Measurements from ENCODE around the gene ERBB4. TPM values are rescaled to one million over a fixed set of nuclear protein-coding genes. Genes with fewer than 3 reads are reported as not detected.

ERBB4 gene
- total RNA-seq, 1 donor from 2014 or later: 8.3 TPM

DNA sequence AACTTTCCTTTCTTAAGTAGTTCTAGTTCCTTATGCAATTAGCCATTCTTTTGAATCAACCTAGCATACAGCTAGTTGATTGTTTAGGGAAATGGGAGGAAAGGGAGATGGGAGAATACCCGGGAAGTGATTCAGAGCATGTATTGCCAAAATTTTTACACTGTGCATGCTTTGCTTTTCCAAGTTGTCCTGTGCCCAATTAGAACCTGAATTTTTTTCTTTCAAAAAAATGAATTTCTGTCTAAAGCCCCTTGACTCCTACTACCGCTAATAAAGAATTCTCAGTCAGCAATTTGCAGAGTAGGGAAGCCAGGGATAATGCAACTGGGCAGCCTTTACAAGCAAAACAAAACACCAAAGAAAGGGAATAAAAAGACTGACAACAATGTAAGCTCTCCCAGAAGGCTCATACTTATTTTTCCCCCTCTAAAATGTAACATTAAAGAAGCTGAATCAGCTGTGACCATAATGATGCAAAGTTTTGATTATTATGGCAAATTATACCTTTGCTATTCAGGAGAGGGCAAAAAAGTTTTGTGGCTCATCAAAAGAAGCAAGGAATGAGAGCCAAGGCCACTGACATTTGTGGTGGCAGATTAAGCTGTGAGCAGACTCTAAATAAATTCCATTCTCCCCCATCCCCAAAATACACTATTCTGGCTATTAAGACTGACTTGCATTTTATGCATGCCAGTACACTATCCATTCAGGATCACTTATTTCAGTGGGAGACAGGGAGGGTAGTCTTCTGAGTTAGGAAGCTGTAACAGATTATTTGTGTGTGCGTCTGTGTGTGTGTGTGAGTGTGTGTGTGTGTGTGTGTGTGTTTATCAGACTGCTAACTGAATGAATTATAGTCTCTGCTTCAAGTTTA, 174.3 kb downstream of the ERBB4 start:
- H3K27ac ChIP-seq (replicated peaks): no peak overlapping the region
- no peak overlapping the region for H3K4me3 ChIP-seq
- no peaks in the 10 kb centered on the region for H3K9me3 ChIP-seq (replicated peaks)
- no peaks in the 10 kb centered on the region for H3K27me3 ChIP-seq (ENCODE audit: low read depth)
- H3K36me3 ChIP-seq: no peaks in the 10 kb centered on the region
- TF ChIP-seq, protein P1, sequence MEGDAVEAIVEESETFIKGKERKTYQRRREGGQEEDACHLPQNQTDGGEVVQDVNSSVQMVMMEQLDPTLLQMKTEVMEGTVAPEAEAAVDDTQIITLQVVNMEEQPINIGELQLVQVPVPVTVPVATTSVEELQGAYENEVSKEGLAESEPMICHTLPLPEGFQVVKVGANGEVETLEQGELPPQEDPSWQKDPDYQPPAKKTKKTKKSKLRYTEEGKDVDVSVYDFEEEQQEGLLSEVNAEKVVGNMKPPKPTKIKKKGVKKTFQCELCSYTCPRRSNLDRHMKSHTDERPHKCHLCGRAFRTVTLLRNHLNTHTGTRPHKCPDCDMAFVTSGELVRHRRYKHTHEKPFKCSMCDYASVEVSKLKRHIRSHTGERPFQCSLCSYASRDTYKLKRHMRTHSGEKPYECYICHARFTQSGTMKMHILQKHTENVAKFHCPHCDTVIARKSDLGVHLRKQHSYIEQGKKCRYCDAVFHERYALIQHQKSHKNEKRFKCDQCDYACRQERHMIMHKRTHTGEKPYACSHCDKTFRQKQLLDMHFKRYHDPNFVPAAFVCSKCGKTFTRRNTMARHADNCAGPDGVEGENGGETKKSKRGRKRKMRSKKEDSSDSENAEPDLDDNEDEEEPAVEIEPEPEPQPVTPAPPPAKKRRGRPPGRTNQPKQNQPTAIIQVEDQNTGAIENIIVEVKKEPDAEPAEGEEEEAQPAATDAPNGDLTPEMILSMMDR (IDR thresholded peaks at IDR 0.05; ENCODE audit: borderline replicate concordance): no peak
- intact Hi-C loops (cut with micrococcal nuclease): no loop called here
- no peak for DNase-seq
- H3K4me1 ChIP-seq: peaks cover 8% of the 10 kb centered on the region

DNA sequence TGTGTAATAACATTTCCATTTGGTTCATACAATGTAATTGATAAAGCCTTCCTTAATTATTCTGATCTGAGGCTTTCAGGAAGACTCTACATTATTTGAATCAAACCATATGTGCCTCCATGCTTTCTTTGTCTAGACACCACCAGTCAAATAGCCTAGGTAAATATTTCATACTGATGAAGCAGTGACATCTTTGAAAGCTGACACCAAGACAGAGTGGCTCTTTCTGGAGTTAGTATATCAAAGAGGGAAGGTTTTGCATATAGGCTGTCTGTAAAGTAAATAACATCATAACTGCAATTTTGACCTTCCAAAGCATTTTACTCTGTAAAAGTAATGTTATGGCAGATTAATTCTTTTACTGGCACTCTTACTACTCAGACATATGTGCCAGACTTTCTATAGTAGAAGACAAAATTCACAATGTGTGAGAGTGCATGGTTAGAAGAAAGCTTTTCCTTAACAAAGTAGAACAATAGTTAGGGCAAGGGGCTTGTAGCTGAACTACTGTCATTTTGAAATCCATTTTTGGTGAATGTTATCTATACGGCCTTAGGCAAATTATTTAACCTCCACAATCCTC, 177.3 kb downstream of the ERBB4 start:
- H3K9me3 ChIP-seq (replicated peaks): no peaks in the 10 kb centered on the region
- TF ChIP-seq, protein P1 (IDR thresholded peaks at IDR 0.05; ENCODE audit: borderline replicate concordance): no peak
- intact Hi-C loops (cut with micrococcal nuclease): no loop called here
- H3K4me3 ChIP-seq: no peak overlapping the region
- no peaks in the 10 kb centered on the region for H3K36me3 ChIP-seq
- H3K4me1 ChIP-seq: peaks cover 10% of the 10 kb centered on the region
- DNase-seq: no peak
- H3K27me3 ChIP-seq (ENCODE audit: low read depth): no peaks in the 10 kb centered on the region
- H3K27ac ChIP-seq (replicated peaks): no peak overlapping the region

DNA sequence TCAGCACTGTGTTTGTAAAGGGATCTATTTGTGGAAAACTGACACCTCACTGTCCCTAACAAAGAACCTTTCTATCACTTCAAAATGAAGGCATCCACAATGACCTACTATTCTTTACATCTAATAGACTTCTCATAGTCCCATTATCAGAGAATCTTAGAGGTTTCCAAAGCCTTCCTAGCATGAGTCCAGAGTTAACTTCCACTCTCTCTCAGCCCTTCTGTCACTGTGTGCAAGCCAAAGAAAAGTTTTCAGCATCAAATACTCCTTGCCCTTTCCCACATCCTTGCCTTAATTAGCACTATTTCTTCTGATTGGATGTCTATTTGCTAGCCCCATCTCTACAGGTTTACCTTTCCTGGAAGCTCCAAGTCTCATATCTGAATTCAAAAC, 178.5 kb downstream of the ERBB4 start:
- H3K36me3 ChIP-seq: no peaks in the 10 kb centered on the region
- peaks cover 10% of the 10 kb centered on the region for H3K4me1 ChIP-seq
- H3K4me3 ChIP-seq: no peak overlapping the region
- no peaks in the 10 kb centered on the region for H3K27me3 ChIP-seq (ENCODE audit: low read depth)
- TF ChIP-seq, protein P1 (IDR thresholded peaks at IDR 0.05; ENCODE audit: borderline replicate concordance): no peak
- DNase-seq: no peak
- H3K27ac ChIP-seq (replicated peaks): no peak overlapping the region
- H3K9me3 ChIP-seq (replicated peaks): no peaks in the 10 kb centered on the region
- intact Hi-C loops (cut with micrococcal nuclease): no loop called here

DNA sequence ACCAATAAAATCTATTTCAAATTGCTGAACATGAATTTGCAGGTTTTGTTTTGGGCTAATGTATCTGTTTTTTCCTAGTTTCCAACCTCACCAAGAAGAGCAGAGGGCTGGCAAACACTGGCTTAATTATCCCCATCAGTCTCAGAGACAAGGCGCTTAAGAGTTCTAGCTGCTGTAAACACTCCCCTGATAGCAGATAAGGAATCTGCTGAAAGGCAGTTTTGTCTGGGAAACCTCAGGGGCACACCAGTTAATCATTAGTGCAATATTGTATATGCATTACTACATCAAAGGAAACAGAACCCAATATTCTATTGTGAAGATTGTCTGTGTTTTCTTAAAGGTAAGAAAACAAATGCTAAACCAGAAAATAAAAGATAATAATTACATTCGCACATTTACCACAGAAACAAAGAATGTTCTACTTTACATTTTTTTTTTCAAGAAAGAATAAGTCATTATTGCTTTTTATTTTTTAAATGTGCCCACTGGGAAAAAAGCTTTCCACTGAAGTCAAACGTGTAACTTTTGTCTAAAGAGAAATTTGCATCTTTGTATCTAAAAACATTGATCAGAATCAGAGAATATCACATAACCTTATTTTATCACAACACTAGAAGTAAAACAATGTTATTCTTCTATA, 179.1 kb downstream of the ERBB4 start:
- H3K4me3 ChIP-seq: no peak overlapping the region
- DNase-seq: no peak
- H3K27ac ChIP-seq (replicated peaks): no peak overlapping the region
- no peaks in the 10 kb centered on the region for H3K36me3 ChIP-seq
- TF ChIP-seq, protein P1 (IDR thresholded peaks at IDR 0.05; ENCODE audit: borderline replicate concordance): no peak
- peaks cover 12% of the 10 kb centered on the region for H3K4me1 ChIP-seq
- H3K9me3 ChIP-seq (replicated peaks): no peaks in the 10 kb centered on the region
- H3K27me3 ChIP-seq (ENCODE audit: low read depth): no peaks in the 10 kb centered on the region
- intact Hi-C loops (cut with micrococcal nuclease): no loop called here

DNA sequence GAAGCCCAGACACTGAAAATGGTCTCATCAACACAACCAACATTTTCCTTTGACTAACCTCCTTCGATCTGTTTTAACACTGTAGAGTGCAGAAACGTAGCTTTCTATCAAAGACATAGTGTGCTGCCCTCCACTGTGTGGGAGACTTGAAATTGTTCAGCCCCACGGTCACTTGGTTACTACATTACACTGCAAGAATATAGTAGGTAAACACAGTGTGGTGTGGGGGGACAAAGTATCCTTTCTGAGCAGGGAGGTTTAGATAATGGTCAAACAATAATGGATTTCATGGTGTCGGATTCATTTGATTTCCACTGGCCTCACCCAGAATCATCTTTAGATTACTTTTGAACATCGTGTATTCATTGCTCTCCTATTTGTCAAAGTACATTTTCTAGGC, 181.0 kb downstream of the ERBB4 start:
- TF ChIP-seq, protein P1 (IDR thresholded peaks at IDR 0.05; ENCODE audit: borderline replicate concordance): no peak
- H3K36me3 ChIP-seq: no peaks in the 10 kb centered on the region
- DNase-seq: no peak
- H3K4me3 ChIP-seq: no peak overlapping the region
- H3K27me3 ChIP-seq (ENCODE audit: low read depth): no peaks in the 10 kb centered on the region
- no peak overlapping the region for H3K27ac ChIP-seq (replicated peaks)
- H3K9me3 ChIP-seq (replicated peaks): no peaks in the 10 kb centered on the region
- peaks cover 22% of the 10 kb centered on the region for H3K4me1 ChIP-seq
- intact Hi-C loops (cut with micrococcal nuclease): no loop called here
